Fibroblast of lung (primary cell): ENCODE measurements around the gene CAMTA1.

Experiments
- CTCF ChIP-seq, 2 donors: IDR thresholded peaks in 1 of 2; conservative IDR thresholded peaks in 1 of 2; 1 replicate in 1 of 2; 2 replicates in 1 of 2; pipeline ENCODE4 v1.5.1; 2011 to 2012; ENCODE audit warnings: low read length in 2 of 2, control low read depth in 1 of 2, inconsistent platforms in 1 of 2, low read depth in 1 of 2, mild to moderate bottlenecking in 1 of 2
- EZH2 ChIP-seq: IDR thresholded peaks from 2 replicates; pipeline ENCODE4 v1.5.1; 2012; ENCODE audit warnings: low read length, control low read depth, mild to moderate bottlenecking; ENCODE audit errors: missing control alignments

GRCh38 chr1:6985549-6986276, 200.5 kb downstream of the CAMTA1 start:
- TF ChIP-seq EZH2, result no peak
- TF ChIP-seq CTCF (conservative IDR thresholded peaks at IDR 0.05 in 1 of 2, IDR thresholded peaks at IDR 0.05 in 1 of 2; ENCODE audit: low read depth in 1 of 2, low read length in 2 of 2), result no peak
